ENCODE results near the gene SLC1A7. TPM values are rescaled to one million over a fixed set of nuclear protein-coding genes. Genes with fewer than 3 reads are reported as not detected.

Gene SLC1A7
- polyA plus RNA-seq, 1 donor from 2014 or later: not detected

- no peak for TF ChIP-seq POLR2AphosphoS5 (IDR thresholded peaks at IDR 0.05)
- TF ChIP-seq CTCF (IDR thresholded peaks at IDR 0.05; ENCODE audit: poor library complexity, severe bottlenecking): no peak
- TF ChIP-seq TAF1 (IDR thresholded peaks at IDR 0.05; ENCODE audit: low read depth): no peak
- TF ChIP-seq EZH2 (IDR thresholded peaks at IDR 0.05; ENCODE audit: borderline replicate concordance, insufficient read depth, low read length, poor library complexity, severe bottlenecking): no peak
- TF ChIP-seq RAD21 (conservative IDR thresholded peaks at IDR 0.05): no peak
- no peak for TF ChIP-seq SMC3 (conservative IDR thresholded peaks at IDR 0.05; ENCODE audit: poor library complexity)
- no peak for TF ChIP-seq EP300 (conservative IDR thresholded peaks at IDR 0.05; ENCODE audit: poor library complexity, severe bottlenecking)
- no peak for TF ChIP-seq MXI1 (conservative IDR thresholded peaks at IDR 0.05; ENCODE audit: poor library complexity, severe bottlenecking)
- TF ChIP-seq, protein P1, sequence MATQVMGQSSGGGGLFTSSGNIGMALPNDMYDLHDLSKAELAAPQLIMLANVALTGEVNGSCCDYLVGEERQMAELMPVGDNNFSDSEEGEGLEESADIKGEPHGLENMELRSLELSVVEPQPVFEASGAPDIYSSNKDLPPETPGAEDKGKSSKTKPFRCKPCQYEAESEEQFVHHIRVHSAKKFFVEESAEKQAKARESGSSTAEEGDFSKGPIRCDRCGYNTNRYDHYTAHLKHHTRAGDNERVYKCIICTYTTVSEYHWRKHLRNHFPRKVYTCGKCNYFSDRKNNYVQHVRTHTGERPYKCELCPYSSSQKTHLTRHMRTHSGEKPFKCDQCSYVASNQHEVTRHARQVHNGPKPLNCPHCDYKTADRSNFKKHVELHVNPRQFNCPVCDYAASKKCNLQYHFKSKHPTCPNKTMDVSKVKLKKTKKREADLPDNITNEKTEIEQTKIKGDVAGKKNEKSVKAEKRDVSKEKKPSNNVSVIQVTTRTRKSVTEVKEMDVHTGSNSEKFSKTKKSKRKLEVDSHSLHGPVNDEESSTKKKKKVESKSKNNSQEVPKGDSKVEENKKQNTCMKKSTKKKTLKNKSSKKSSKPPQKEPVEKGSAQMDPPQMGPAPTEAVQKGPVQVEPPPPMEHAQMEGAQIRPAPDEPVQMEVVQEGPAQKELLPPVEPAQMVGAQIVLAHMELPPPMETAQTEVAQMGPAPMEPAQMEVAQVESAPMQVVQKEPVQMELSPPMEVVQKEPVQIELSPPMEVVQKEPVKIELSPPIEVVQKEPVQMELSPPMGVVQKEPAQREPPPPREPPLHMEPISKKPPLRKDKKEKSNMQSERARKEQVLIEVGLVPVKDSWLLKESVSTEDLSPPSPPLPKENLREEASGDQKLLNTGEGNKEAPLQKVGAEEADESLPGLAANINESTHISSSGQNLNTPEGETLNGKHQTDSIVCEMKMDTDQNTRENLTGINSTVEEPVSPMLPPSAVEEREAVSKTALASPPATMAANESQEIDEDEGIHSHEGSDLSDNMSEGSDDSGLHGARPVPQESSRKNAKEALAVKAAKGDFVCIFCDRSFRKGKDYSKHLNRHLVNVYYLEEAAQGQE (IDR thresholded peaks at IDR 0.05; ENCODE audit: borderline replicate concordance): no peak
These were observed 85.3 kb downstream of the SLC1A7 start for GRCh38 chr1:53057127-53057526.

GRCh38 chr1:53051676-53052075 lies 90.8 kb downstream of the SLC1A7 start:
- no peak overlapping the region for H3K9ac ChIP-seq (ENCODE audit: low read length)
- peaks cover 6% of the 10 kb centered on the region for H3K36me3 ChIP-seq (ENCODE audit: insufficient read depth, low read length)
- H2AFZ ChIP-seq (ENCODE audit: low read depth, low read length): no peak overlapping the region
- no peak for TF ChIP-seq EZH2 (IDR thresholded peaks at IDR 0.05; ENCODE audit: borderline replicate concordance, insufficient read depth, low read length, poor library complexity, severe bottlenecking)
- TF ChIP-seq, protein P1 (IDR thresholded peaks at IDR 0.05; ENCODE audit: borderline replicate concordance): no peak
- TF ChIP-seq EP300 (conservative IDR thresholded peaks at IDR 0.05; ENCODE audit: poor library complexity, severe bottlenecking): no peak
- TF ChIP-seq CTCF (IDR thresholded peaks at IDR 0.05; ENCODE audit: poor library complexity, severe bottlenecking): no peak
- TF ChIP-seq TAF1 (IDR thresholded peaks at IDR 0.05; ENCODE audit: low read depth): no peak
- TF ChIP-seq MXI1 (conservative IDR thresholded peaks at IDR 0.05; ENCODE audit: poor library complexity, severe bottlenecking): no peak
- TF ChIP-seq SMC3 (conservative IDR thresholded peaks at IDR 0.05; ENCODE audit: poor library complexity): no peak
- no peak for TF ChIP-seq RAD21 (conservative IDR thresholded peaks at IDR 0.05)
- TF ChIP-seq POLR2AphosphoS5 (IDR thresholded peaks at IDR 0.05): no peak
- no peaks in the 10 kb centered on the region for H4K20me1 ChIP-seq (ENCODE audit: insufficient read depth)
- no peaks in the 10 kb centered on the region for H3K9me3 ChIP-seq (ENCODE audit: low read length)
- H3F3A ChIP-seq (ENCODE audit: insufficient read depth, low read length, poor library complexity, severe bottlenecking): no peaks in the 10 kb centered on the region
- H3K27ac ChIP-seq (ENCODE audit: low read length): no peak overlapping the region
- no peak overlapping the region for H3K4me3 ChIP-seq (ENCODE audit: low read length)
- no peaks in the 10 kb centered on the region for H3K9me2 ChIP-seq (ENCODE audit: insufficient read depth, low read length)
- H3K79me2 ChIP-seq (replicated peaks; ENCODE audit: insufficient read depth, low read length): no peaks in the 10 kb centered on the region
- H3K4me2 ChIP-seq (ENCODE audit: low read length): no peak overlapping the region
- no peaks in the 10 kb centered on the region for H3K27me3 ChIP-seq (ENCODE audit: insufficient read depth, low read depth, low read length)

More at GRCh38 chr1:53057127-53057526, 85.3 kb downstream of the SLC1A7 start:
- H3K36me3 ChIP-seq (ENCODE audit: insufficient read depth, low read length): peaks cover 6% of the 10 kb centered on the region
- no peaks in the 10 kb centered on the region for H3K9me3 ChIP-seq (ENCODE audit: low read length)
- no peaks in the 10 kb centered on the region for H3F3A ChIP-seq (ENCODE audit: insufficient read depth, low read length, poor library complexity, severe bottlenecking)
- no peaks in the 10 kb centered on the region for H4K20me1 ChIP-seq (ENCODE audit: insufficient read depth)
- H2AFZ ChIP-seq (ENCODE audit: low read depth, low read length): no peak overlapping the region
- H3K9ac ChIP-seq (ENCODE audit: low read length): no peak overlapping the region
- H3K4me2 ChIP-seq (ENCODE audit: low read length): no peak overlapping the region
- no peaks in the 10 kb centered on the region for H3K79me2 ChIP-seq (replicated peaks; ENCODE audit: insufficient read depth, low read length)
- H3K4me3 ChIP-seq (ENCODE audit: low read length): no peak overlapping the region
- H3K27me3 ChIP-seq (ENCODE audit: insufficient read depth, low read depth, low read length): peaks cover 31% of the 10 kb centered on the region
- no peak overlapping the region for H3K27ac ChIP-seq (ENCODE audit: low read length)
- no peaks in the 10 kb centered on the region for H3K9me2 ChIP-seq (ENCODE audit: insufficient read depth, low read length)
